HepG2 (cell line): ENCODE measurements around the gene PTGR3. TPM values are rescaled to one million over a fixed set of nuclear protein-coding genes. Genes with fewer than 3 reads are reported as not detected.

ENCODE experiments used
- PAXIP1 ChIP-seq: sonication (generic); formaldehyde crosslinking; conservative IDR thresholded peaks from 2 replicates; pipeline ENCODE4 v1.4.0; 2020; ENCODE audit warnings: mild to moderate bottlenecking, missing genetic modification reagents, moderate library complexity
- SNAPC2 ChIP-seq: sonication (generic); formaldehyde crosslinking; IDR thresholded peaks from 2 replicates; pipeline ENCODE4 v1.8.1; 2022; ENCODE audit warnings: mild to moderate bottlenecking, missing genetic modification reagents
- ZNF878 ChIP-seq: sonication (generic); formaldehyde crosslinking; IDR thresholded peaks from 2 replicates; pipeline ENCODE4 v1.8.1; 2023; ENCODE audit warnings: mild to moderate bottlenecking, missing genetic modification reagents, moderate library complexity
- polyA plus RNA-seq, 8 experiments: library from polyadenylated mRNA; depleted of rRNA in 3 of 8; stranded (reverse) in 7 of 8; unstranded in 1 of 8; fragments of >200 nt; fragmentation: Illumina TruSeq in 4 of 8; extraction: Trizol in 4 of 8; gene quantifications; 2 replicates each; pipeline versions ENCODE4 v1.2.1 to v1.2.3, GENCODE V29; 2011 to 2016; ENCODE audit warnings: low read depth in 4 of 8, missing spikeins in 1 of 8, mixed read lengths in 1 of 8; ENCODE audit not compliant: insufficient read depth in 1 of 8
- total RNA-seq, 5 experiments: library from RNA; depleted of rRNA; stranded (reverse); fragments of >200 nt; fragmentation: Illumina TruSeq; extraction: Trizol; gene quantifications; 2 replicates each; pipeline ENCODE4 v1.2.3, GENCODE V29; 2016; ENCODE audit warnings: low read depth in 1 of 5
- TF ChIP-seq, protein P1 (sequence below): sonication (generic); formaldehyde crosslinking; IDR thresholded peaks from 2 replicates; pipeline ENCODE4 v1.8.0; 2023; ENCODE audit warnings: mild to moderate bottlenecking, missing genetic modification reagents
- TF ChIP-seq, protein P2 (sequence below): sonication (generic); formaldehyde crosslinking; IDR thresholded peaks from 2 replicates; pipeline ENCODE4 v1.4.0; 2020; ENCODE audit warnings: missing genetic modification reagents, mild to moderate bottlenecking, borderline replicate concordance

Gene PTGR3
- total and polyA plus RNA-seq, 2 of the 13 experiments (the other 11 are each of a cell fraction or from before 2014, with no cell fraction given): 11.5 to 25.3 TPM

- TF ChIP-seq ZNF878 (CRISPR knock-in tag) (no peak), PAXIP1 (CRISPR knock-in tag) (no peak), SNAPC2 (no peak)
- TF ChIP-seq, protein P1, sequence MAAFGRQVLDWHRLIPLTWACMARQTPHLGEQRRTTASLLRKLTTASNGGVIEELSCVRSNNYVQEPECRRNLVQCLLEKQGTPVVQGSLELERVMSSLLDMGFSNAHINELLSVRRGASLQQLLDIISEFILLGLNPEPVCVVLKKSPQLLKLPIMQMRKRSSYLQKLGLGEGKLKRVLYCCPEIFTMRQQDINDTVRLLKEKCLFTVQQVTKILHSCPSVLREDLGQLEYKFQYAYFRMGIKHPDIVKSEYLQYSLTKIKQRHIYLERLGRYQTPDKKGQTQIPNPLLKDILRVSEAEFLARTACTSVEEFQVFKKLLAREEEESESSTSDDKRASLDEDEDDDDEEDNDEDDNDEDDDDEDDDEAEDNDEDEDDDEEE (CRISPR knock-in tag): no peak
- TF ChIP-seq, protein P2, sequence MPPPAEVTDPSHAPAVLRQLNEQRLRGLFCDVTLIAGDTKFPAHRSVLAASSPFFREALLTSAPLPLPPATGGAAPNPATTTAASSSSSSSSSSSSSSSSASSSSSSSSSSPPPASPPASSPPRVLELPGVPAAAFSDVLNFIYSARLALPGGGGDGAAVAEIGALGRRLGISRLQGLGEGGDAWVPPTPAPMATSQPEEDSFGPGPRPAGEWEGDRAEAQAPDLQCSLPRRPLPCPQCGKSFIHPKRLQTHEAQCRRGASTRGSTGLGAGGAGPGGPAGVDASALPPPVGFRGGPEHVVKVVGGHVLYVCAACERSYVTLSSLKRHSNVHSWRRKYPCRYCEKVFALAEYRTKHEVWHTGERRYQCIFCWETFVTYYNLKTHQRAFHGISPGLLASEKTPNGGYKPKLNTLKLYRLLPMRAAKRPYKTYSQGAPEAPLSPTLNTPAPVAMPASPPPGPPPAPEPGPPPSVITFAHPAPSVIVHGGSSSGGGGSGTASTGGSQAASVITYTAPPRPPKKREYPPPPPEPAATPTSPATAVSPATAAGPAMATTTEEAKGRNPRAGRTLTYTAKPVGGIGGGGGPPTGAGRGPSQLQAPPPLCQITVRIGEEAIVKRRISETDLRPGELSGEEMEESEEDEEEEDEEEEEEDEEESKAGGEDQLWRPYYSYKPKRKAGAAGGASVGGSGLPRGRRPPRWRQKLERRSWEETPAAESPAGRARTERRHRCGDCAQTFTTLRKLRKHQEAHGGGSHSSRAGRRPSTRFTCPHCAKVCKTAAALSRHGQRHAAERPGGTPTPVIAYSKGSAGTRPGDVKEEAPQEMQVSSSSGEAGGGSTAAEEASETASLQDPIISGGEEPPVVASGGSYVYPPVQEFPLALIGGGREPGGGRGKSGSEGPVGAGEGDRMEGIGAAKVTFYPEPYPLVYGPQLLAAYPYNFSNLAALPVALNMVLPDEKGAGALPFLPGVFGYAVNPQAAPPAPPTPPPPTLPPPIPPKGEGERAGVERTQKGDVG (CRISPR knock-in tag): no peak
Measured at GRCh38 chr18:75202696-75203365, 6.1 kb downstream of the PTGR3 start (continued).
